ENCODE measurements around the gene ACSM2A. TPM values are rescaled to one million over a fixed set of nuclear protein-coding genes. Genes with fewer than 3 reads are reported as not detected.

Gene ACSM2A
- total and polyA plus RNA-seq, 9 of the 15 experiments (the other 6 are each of a cell fraction or from before 2014, with no cell fraction given), result 0.09 TPM; not detected in 8

- FAIRE-seq (no peak), ATAC-seq (no peak), DNase-seq (ENCODE audit: extremely low read depth in 1 of 4, low spot score in 3 of 4) (no peak)
- intact Hi-C loops (cut with micrococcal nuclease), result no loop called here
- Histone ChIP-seq H3K27ac (ENCODE audit: extremely low read depth, low read depth, low read length) (no peak overlapping the region), H3K4me3 (no peak overlapping the region), H3K9ac (ENCODE audit: insufficient read depth in 1 of 2, low read depth in 2 of 2, low read length in 2 of 2) (no peak overlapping the region), H3K9me3 (replicated peaks; ENCODE audit: control insufficient read depth, insufficient read depth, low read depth, low read length) (no peaks in the 10 kb centered on the region), H3K27me3 (ENCODE audit: control insufficient read depth in 2 of 2, insufficient read depth in 2 of 2, low read length in 2 of 2) (peaks cover 0 to under 1% of the 10 kb centered on the region in 2 experiments; a peak in 1 of 5 replicates), H4K20me1 (replicated peaks; ENCODE audit: control insufficient read depth, insufficient read depth, low read length) (no peaks in the 10 kb centered on the region), H2AFZ (ENCODE audit: low read depth, low read length) (no peak overlapping the region), H3K4me1 (replicated peaks in 1 of 2; ENCODE audit: control insufficient read depth in 2 of 2, insufficient read depth in 2 of 2, low read length in 2 of 2) (no peaks in the 10 kb centered on the region), H3K9me1 (ENCODE audit: control insufficient read depth, insufficient read depth, low read length) (no peaks in the 10 kb centered on the region), H3K79me2 (ENCODE audit: control insufficient read depth, insufficient read depth, low read length) (no peaks in the 10 kb centered on the region), H3K36me3 (ENCODE audit: control insufficient read depth, insufficient read depth, low read length) (no peaks in the 10 kb centered on the region), H3K4me2 (ENCODE audit: insufficient read depth, low read length) (no peak overlapping the region)
- ChIA-PET POLR2A (no interaction called here), CTCF (ENCODE audit: low intra/inter-chr PET ratio) (no interaction called here)
- 0% methylated on average over 2 of the region's 2 CpGs for WGBS (ENCODE audit: insufficient coverage, low coverage, missing lambda C conversion rate)
- BruUV-seq (replicated peaks), result no TSS peak
- in situ Hi-C loops (cut with MboI), result no loop called here
- TF ChIP-seq KLF13 (tag; IDR thresholded peaks at IDR 0.05; ENCODE audit: borderline replicate concordance, low read depth) (no peak), UBTF (IDR thresholded peaks at IDR 0.05; ENCODE audit: borderline replicate concordance in 1 of 2, low read depth in 2 of 2, low read length in 2 of 2) (no peak), EHMT2 (IDR thresholded peaks at IDR 0.05) (peak; percentile 48; the same call in 1 of the 2 replicates), MED1 (CRISPR knock-in tag; IDR thresholded peaks at IDR 0.05; ENCODE audit: borderline replicate concordance) (no peak), CCAR2 (IDR thresholded peaks at IDR 0.05; ENCODE audit: low read depth, low read length) (no peak), NFE2 (IDR thresholded peaks at IDR 0.05; ENCODE audit: low read depth) (no peak), NR0B1 (IDR thresholded peaks at IDR 0.05; ENCODE audit: partially characterized antibody) (no peak), NR3C1 (CRISPR knock-in tag; IDR thresholded peaks at IDR 0.05) (no peak), BHLHE40 (IDR thresholded peaks at IDR 0.05; ENCODE audit: low read length) (no peak), NR2F6 (CRISPR knock-in tag; IDR thresholded peaks at IDR 0.05) (no peak), ATF1 (CRISPR knock-in tag; IDR thresholded peaks at IDR 0.05) (no peak), ATF1 (tag; IDR thresholded peaks at IDR 0.05) (no peak), TSC22D4 (tag; IDR thresholded peaks at IDR 0.05) (no peak)
- TF ChIP-seq, protein P1, sequence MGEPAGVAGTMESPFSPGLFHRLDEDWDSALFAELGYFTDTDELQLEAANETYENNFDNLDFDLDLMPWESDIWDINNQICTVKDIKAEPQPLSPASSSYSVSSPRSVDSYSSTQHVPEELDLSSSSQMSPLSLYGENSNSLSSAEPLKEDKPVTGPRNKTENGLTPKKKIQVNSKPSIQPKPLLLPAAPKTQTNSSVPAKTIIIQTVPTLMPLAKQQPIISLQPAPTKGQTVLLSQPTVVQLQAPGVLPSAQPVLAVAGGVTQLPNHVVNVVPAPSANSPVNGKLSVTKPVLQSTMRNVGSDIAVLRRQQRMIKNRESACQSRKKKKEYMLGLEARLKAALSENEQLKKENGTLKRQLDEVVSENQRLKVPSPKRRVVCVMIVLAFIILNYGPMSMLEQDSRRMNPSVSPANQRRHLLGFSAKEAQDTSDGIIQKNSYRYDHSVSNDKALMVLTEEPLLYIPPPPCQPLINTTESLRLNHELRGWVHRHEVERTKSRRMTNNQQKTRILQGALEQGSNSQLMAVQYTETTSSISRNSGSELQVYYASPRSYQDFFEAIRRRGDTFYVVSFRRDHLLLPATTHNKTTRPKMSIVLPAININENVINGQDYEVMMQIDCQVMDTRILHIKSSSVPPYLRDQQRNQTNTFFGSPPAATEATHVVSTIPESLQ (CRISPR knock-in tag; IDR thresholded peaks at IDR 0.05), result no peak
Observed at GRCh38 chr16:20424129-20424866, 27.0 kb upstream of the ACSM2A start.

Data from K562 (cell line).